HG03060 (cell line): ENCODE data around the gene CARD6.
A peak's percentile ranks its signal among the peaks of the same experiment; 100 is the strongest.
"Not testable (repeated sequence)": the region's sequence is repeated elsewhere in the genome, so short reads cannot be mapped to it uniquely, and the experiment has no call there.

ENCODE experiments used
- ATAC-seq: cut with Tn5 transposase; IDR thresholded peaks from one replicate; pipeline ENCODE4 v1.9.1; 2021; ENCODE audit warnings: low read depth, moderate number of reproducible peaks; ENCODE audit not compliant: unreplicated experiment

Gene CARD6

GRCh38 chr5:40828690-40829661, 12.2 kb upstream of the CARD6 start:
- no peak for ATAC-seq

- ATAC-seq = no peak
Measured at GRCh38 chr5:40829748-40830533, 11.2 kb upstream of the CARD6 start.

GRCh38 chr5:40831346-40832210, 9.6 kb upstream of the CARD6 start:
- no peak for ATAC-seq

DNA sequence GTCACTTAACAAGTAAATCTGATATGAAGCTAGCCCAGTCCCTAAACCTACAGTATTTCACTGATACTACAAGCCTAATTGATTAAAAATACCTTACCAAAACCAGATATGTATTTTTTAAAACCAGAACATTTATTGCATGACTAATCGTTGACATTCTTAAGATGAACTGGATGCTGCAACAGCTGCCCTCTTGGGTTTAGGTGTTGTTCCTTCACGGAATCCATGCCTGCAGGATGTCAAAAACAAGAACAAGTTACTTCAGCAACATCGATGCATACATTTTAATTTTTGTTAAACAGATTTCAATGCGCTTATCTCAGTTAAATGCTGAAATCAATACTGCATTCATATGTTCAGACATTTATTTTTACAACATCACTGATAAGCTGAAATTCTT, 8.8 kb upstream of the CARD6 start:
- ATAC-seq = no peak

- no peak for ATAC-seq
Measured at GRCh38 chr5:40833712-40834229, 7.4 kb upstream of the CARD6 start.

DNA sequence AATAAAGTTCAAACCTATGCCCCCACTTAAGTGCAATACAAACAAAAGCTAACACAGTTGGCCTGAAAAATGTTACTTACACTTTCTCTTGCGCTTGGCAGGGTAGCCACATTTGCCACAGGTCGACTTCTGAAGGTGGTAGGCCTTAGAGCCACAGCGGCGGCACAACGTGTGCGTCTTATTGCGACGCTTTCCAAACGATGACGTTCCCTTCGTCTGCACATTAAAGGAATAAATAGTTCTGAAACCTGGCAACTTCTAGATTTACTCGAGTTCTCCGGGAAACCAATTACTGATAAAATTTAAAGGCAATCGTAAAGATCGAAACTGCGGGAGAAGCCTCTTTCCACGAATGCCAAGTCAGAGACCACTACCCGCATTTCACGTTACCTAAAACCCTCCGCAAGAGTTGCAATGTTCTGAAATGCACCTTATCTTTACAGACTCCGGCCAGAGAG, 6.7 kb upstream of the CARD6 start:
- no peak for ATAC-seq

DNA sequence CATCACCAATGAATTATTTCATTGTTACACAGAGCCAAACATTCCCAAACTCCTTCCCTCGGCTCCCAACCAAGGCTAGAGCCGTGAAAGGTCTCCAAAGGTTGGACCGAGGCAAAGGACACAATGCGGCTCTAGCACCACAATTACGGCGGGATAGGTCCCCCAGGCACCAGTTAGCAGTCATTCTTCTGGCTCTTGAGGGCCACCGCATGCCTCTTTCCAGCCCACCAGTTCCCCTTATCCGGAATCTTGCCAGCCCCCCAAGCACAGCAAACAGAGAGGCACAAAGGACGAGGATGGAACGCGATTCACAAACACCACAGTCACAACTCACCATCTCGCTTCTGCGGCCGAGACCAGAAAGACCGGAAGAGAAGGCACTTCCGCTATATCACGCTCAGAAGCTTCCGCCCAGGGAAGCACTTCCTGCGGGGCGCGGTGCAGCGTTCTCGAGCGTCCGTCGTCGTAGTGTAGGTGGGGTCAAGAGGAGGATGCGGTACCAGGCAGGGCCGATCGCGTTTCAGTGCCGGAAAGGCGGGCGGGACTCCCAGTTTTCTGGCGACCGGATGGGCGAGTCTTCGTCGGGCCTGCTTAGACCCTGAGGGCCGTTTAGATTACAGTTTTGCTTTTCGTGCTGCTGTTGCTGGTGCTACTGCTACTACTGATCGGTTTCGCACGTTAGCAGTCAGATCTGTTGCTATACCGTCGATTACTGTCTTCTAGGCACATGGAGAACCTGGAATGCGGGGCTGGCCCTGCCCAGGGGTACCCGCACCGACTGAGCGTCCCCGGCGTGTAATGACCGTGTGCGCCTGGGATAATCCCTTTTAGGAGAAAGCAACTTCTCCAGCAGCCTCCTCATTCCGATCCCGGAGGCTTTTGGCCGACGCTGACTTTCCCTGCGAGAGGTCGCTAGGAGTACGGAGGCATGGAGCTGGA, 6.0 kb upstream of the CARD6 start, which contains the start of gene RPL37:
Gene RPL37 (minus strand): TSS at position 374 of the 939 bp plus-strand sequence. CDS start 37 bp downstream, at position 337.
- ATAC-seq = peak; percentile 99

DNA sequence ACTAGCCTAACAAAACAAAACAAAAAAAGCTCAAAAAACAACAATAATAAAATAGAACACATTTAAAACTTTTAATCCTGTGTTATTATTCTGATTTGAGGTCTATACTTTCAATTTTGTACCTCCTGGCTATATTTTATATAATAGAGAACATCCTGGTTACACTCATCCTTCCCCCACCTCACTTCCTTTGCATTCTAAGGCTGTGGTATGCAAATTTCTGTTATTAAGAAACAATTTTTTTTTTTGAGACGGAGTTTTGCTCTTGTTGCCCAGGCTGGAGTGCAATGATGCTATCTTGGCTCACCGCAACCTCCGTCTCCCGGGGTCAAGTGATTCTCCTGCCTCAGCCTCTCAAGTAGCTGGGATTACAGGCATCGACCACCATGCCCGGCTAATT, 3.1 kb upstream of the CARD6 start:
- no peak for ATAC-seq

DNA sequence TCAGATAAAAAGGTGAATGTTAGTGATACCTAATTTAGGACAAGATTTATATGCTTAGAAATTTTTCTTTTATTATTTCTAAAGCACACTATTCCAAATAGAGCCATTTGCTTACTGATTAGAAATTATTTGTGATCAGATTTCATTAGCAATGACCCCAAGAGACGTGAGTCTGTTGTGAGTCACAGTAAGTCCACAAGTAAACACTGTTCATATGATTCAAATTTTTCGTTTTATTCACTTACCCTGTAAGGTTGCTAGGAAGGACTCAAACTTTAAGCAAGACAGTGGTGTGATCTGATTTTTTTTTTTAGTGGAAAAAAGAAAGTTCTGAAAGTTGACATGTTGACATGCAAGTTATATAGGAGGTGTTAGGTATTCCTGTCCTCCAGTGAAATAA, 1.2 kb downstream of the CARD6 start:
- ATAC-seq = no peak

DNA sequence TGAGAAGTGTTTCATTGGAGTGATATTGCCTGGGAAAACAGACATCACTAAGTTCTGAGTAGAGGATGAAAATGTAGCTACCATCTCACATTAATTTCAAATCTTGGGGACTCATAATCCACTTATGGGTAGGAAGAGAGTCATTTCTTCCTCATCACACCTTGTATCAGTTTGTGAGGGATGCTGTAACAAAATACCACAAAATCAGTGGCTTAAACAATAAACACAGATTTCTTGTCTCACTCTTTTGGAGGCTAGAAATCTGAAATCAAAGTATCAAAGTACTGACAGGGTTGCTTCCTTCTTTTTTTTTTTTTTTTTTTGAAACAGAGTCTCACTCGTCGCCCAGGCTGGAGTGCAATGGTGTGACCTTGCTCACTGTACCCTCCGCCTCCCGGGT, 3.4 kb downstream of the CARD6 start:
- no peak for ATAC-seq

DNA sequence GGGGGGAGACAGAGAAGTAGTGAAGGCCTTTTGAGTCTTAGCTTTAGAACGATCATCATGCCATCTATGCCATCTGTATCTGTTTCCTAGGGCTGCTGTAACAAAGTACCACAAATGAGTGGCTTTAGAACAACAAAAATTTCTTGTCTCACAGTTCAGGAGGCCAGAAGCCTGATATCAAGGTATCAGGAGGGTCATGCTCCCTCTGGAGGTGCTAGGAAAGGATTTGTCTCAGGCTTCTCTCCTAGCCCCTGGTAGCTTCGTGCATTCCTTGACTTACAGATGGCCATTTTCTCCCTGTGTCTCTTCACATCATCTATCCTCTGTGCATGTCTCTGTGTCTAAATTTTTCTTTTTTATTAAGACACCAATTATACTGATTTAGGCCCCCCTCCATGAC, 5.2 kb downstream of the CARD6 start:
- ATAC-seq = no peak

DNA sequence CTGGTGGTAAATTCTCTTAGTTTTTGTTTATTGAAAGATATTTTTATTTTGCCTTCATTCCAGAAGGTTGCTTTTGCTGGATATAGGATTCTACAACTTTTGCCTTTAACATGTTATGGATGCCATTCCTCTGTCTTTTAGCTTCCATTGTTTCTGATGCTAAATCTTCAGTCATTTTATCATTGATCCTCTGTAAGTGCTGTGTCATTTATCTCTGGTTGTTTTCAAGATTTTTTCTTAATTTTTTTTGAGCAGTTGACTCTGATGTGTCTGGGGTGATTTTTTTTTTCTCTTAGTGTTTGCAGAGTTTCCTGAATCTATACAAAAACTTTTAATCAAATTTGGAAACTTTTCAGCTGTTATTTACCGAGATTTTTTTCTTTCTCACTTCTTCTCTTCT, 6.4 kb downstream of the CARD6 start:
- ATAC-seq = no peak

- no peak for ATAC-seq
Measured at GRCh38 chr5:40853632-40854192, 12.5 kb downstream of the CARD6 start.

GRCh38 chr5:40860711-40861110, 19.5 kb downstream of the CARD6 start:
- ATAC-seq = no peak

DNA sequence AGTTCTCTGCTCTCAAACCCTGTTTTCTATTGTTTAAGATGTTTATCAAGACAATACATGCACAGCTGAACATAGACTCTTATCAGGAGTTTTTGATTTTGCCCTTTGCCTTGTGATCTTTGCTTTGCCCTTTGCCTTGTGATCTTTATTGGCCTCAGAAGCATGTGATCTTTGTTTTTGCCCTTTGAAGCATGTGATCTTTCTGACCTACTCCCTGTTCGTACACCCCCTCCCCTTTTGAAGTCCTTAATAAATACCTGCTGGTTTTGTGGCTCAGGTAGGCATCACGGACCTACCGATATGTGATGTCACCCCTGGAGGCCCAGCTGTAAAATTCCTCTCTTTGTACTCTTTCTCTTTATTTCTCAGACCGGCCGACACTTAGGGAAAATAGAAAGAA, 23.8 kb downstream of the CARD6 start:
- not testable (repeated sequence) for ATAC-seq

DNA sequence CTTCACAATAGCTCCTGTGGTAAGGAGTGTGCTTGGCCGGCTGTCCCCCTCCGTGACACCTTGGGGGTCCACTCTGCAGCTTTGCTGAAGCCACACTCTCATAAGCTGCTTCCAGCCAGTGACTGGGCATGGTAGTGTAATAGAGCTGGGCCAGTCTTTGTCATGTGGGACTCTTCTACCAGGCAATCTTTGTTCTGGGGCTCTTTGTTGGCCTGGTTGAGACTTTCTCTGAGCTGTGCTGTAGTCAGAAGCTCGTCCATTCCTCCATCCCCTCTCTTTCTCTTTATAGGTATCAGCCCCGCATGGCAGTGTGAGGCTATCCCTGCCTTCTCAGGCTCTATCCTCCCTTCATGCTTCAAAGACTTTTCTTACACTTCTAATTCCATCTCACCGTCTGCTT, 25.7 kb downstream of the CARD6 start:
- no peak for ATAC-seq

- no peak for ATAC-seq
Measured at GRCh38 chr5:40869384-40869783, 28.2 kb downstream of the CARD6 start.

DNA sequence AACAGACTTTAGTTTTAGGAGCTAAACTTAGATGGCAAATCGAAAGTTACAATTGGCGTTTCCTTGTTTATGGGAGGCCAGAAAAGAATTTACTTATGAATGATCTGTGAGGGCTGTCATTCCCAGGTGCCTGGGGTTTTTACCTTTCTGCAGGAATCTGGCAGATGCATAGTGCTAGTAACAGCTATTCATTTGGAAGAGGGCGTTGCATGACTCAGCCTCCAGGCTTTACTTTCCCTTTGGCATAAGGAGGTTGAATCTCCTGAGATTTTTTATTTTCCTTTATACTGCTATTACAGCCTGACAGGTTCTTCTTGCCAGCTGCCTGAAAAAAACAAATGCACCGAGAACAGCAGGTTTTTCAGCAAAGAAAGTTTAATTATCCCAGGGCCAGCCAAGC, 30.0 kb downstream of the CARD6 start:
- ATAC-seq = no peak

DNA sequence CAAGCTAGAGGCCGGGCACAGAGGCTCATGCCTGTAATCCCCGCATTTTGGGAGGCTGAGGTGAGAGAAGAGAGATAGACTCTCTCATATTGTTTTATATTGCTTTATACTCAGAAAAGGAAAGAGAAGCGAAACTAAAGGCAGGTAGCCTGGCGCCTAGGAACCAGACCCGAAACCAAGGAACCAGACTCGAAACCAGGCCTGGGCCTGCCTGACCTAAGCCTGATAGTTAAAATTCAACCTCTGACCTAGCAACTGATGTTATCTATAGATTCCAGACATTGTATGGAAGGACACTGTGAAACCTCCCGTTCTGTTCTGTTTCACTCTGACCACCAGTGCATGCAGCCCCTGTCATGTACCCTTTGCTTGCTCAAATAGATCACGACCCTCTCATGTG, 31.1 kb downstream of the CARD6 start:
- ATAC-seq = not testable (repeated sequence)
